GM10248 (cell line): ENCODE data around the gene SDF2L1.

Experiments used
- CTCF ChIA-PET: fragments of 300-600 bp; sonication (Branson Sonifier 250); formaldehyde crosslinking; extraction: SDS; loops from one replicate; lab custom pipeline; 2021; ENCODE audit warnings: antibody characterized with exemption; lab: Yijun Ruan, JAX
- POLR2A ChIA-PET: fragments of 350-650 bp; sonication (Branson Sonifier 250); formaldehyde crosslinking; extraction: SDS; loops from one replicate; lab custom pipeline; 2020; ENCODE audit warnings: antibody characterized with exemption; lab: Yijun Ruan, JAX
- DNase-seq: peaks from one replicate; pipeline ENCODE4 v3.0.0; 2012; ENCODE audit errors: extremely low spot score
- TF ChIP-seq, protein P1 (sequence below): IDR thresholded peaks from 2 replicates; pipeline ENCODE4 v1.5.1; 2012; ENCODE audit warnings: mild to moderate bottlenecking, low read depth; ENCODE audit errors: extremely low read depth, missing control alignments, control extremely low read depth

Gene SDF2L1

GRCh38 chr22:21660904-21661303 lies 18.8 kb downstream of the SDF2L1 start:
- DNase-seq = no peak
- ChIA-PET POLR2A (no interaction called here), CTCF (interaction anchor here (3.1 to 3.2 kb wide), 2 partner anchors 14 to 18 kb away, joined by 16 to 23 read pairs; partner anchors contain the start of gene SDF2L1)
- TF ChIP-seq, protein P1, sequence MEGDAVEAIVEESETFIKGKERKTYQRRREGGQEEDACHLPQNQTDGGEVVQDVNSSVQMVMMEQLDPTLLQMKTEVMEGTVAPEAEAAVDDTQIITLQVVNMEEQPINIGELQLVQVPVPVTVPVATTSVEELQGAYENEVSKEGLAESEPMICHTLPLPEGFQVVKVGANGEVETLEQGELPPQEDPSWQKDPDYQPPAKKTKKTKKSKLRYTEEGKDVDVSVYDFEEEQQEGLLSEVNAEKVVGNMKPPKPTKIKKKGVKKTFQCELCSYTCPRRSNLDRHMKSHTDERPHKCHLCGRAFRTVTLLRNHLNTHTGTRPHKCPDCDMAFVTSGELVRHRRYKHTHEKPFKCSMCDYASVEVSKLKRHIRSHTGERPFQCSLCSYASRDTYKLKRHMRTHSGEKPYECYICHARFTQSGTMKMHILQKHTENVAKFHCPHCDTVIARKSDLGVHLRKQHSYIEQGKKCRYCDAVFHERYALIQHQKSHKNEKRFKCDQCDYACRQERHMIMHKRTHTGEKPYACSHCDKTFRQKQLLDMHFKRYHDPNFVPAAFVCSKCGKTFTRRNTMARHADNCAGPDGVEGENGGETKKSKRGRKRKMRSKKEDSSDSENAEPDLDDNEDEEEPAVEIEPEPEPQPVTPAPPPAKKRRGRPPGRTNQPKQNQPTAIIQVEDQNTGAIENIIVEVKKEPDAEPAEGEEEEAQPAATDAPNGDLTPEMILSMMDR = no peak

- TF ChIP-seq, protein P1 = no peak
- ChIA-PET CTCF (no interaction called here), POLR2A (no interaction called here)
- no peak for DNase-seq
Observed at GRCh38 chr22:21661991-21662390, 19.9 kb downstream of the SDF2L1 start.

GRCh38 chr22:21663738-21664137 lies 21.6 kb downstream of the SDF2L1 start:
- TF ChIP-seq, protein P1 = no peak
- DNase-seq = no peak
- CTCF ChIA-PET = interaction anchor here (4.2 kb wide), 1 partner anchor 17 kb away, joined by 17 read pairs; no protein-coding TSS in a partner anchor
- POLR2A ChIA-PET = no interaction called here

DNA sequence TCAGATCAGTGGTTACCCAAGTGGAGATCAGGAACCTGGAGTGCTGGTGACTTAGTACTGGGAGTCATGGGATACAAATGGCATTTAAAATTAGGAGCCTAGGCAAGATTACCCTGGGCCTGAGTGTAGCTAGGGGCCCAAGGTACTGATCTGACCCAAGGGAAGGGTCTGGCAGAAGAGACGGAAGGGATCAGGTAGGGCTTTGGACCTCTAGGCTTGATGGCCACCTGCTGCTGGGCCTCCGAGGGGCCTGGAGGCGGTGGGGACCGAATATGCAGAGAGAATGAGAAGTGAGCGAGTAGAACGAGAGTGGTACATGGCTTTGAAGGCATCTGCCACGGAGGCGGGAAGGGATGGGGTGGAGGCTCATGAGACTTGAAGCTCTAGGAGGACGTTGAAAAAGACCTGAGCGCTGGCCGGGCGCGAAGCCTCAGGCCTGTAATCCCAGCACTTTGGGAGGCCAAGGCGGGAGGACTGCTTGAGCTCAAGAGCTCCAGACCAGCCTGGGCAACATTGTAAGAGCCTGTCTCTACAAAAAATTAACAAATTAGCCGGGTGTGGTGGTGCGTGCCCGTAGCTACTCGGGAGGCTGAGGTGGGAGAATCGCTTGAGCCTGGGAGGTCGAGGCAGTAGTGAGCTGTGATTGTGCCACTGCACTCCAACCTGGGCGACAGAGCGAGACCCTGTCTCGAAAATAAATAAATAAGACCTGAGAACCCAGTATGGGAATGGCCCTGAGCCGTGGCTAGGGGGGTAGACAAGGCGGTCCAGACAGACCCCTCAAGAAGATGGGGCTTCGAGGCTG lies 23.1 kb downstream of the SDF2L1 start:
- CTCF ChIA-PET = interaction anchor here (1.0 to 4.2 kb wide), 5 partner anchors 9 to 33 kb away, joined by 3 to 17 read pairs (median 4); no protein-coding TSS in a partner anchor
- POLR2A ChIA-PET = no interaction called here

DNA sequence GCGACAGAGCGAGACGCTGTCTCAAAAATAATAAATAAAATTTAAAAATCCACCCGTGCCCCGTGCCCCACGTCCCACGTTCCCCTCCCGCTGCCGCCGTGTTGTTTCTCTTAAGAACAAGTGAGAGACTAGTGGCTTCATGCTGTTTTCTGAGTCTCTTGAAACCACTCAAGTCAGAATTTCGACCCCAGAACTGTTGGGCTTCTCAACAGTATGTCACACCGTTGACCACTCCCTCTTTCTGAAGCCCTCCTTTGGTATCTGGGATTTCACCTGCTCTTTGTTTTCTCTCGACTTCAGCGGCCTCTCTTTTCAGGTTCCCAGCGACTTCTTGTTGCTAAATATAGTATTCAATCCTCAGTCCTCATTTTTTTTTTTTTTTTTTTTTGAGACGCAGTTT lies 24.7 kb downstream of the SDF2L1 start:
- DNase-seq = no peak
- ChIA-PET POLR2A (no interaction called here), CTCF (interaction anchor here (0.7 to 1.7 kb wide), 2 partner anchors 11 to 38 kb away, joined by 3 to 4 read pairs; no protein-coding TSS in a partner anchor)
- TF ChIP-seq, protein P1 = no peak

More for the DNA sequence above, 23.1 kb downstream of the SDF2L1 start:
- TF ChIP-seq, protein P1 = no peak
- no peak for DNase-seq

- CTCF ChIA-PET = interaction anchor here (1.5 kb wide), 1 partner anchor 22 kb away, joined by 3 read pairs; no protein-coding TSS in a partner anchor
- POLR2A ChIA-PET = no interaction called here
- TF ChIP-seq, protein P1 = no peak
- DNase-seq = no peak
Observed at GRCh38 chr22:21669026-21669425, 26.9 kb downstream of the SDF2L1 start.
